ENCODE data around the gene HS3ST6.
"Not testable (repeated sequence)": the region's sequence is repeated elsewhere in the genome, so short reads cannot be mapped to it uniquely, and the experiment has no call there.

Gene HS3ST6

GRCh38 chr16:1906055-1906845 lies 12.0 kb downstream of the HS3ST6 start:
- DNase-seq: no peak

- no peak for DNase-seq
These were observed 14.1 kb downstream of the HS3ST6 start for GRCh38 chr16:1903845-1904840.

- no peak for DNase-seq
These were observed 15.0 kb downstream of the HS3ST6 start for GRCh38 chr16:1903220-1903574.

- no peak for DNase-seq
These were observed 15.5 kb downstream of the HS3ST6 start for GRCh38 chr16:1902547-1903219.

GRCh38 chr16:1900452-1900774 lies 17.8 kb downstream of the HS3ST6 start:
- no peak for DNase-seq

- no peak for DNase-seq
These were observed 18.4 kb downstream of the HS3ST6 start for GRCh38 chr16:1899641-1900451.

GRCh38 chr16:1897692-1898091 lies 20.5 kb downstream of the HS3ST6 start:
- not testable (repeated sequence) for DNase-seq

- DNase-seq: no peak
These were observed 22.1 kb downstream of the HS3ST6 start for GRCh38 chr16:1895949-1896675.

GRCh38 chr16:1895068-1895467 lies 23.1 kb downstream of the HS3ST6 start:
- no peak for DNase-seq

- DNase-seq: no peak
These were observed 27.5 kb downstream of the HS3ST6 start for GRCh38 chr16:1890708-1891050.

GRCh38 chr16:1890024-1890707 lies 28.0 kb downstream of the HS3ST6 start:
- no peak for DNase-seq

GRCh38 chr16:1887711-1888354 lies 30.4 kb downstream of the HS3ST6 start:
- no peak for DNase-seq

GRCh38 chr16:1884889-1885288 lies 33.3 kb downstream of the HS3ST6 start:
- DNase-seq: no peak

- peak; percentile 67 for DNase-seq
These were observed 34.0 kb downstream of the HS3ST6 start for GRCh38 chr16:1884155-1884760.

GRCh38 chr16:1881172-1881571 lies 37.0 kb downstream of the HS3ST6 start:
- DNase-seq: not testable (repeated sequence)

GRCh38 chr16:1879477-1879876 lies 38.7 kb downstream of the HS3ST6 start:
- DNase-seq: no peak

- DNase-seq: no peak
These were observed 40.0 kb downstream of the HS3ST6 start for GRCh38 chr16:1878256-1878655.

GRCh38 chr16:1877804-1878203 lies 40.4 kb downstream of the HS3ST6 start:
- DNase-seq: no peak

GRCh38 chr16:1877089-1877488 lies 41.1 kb downstream of the HS3ST6 start:
- DNase-seq: no peak

GRCh38 chr16:1876468-1876867 lies 41.7 kb downstream of the HS3ST6 start:
- DNase-seq: no peak

Data from OCI-M1 (cell line).